T-helper 1 cell (primary cell): Measurements from ENCODE around the gene GABARAPL2.
A peak's percentile ranks its signal among the peaks of the same experiment; 100 is the strongest.
"Not testable (repeated sequence)": the region's sequence is repeated elsewhere in the genome, so short reads cannot be mapped to it uniquely, and the experiment has no call there.

ENCODE experiments used
- DNase-seq, 5 donors: peaks; one replicate each; pipeline ENCODE4 v3.0.0-alpha.2; 2012 to 2020

The GABARAPL2 gene

DNA sequence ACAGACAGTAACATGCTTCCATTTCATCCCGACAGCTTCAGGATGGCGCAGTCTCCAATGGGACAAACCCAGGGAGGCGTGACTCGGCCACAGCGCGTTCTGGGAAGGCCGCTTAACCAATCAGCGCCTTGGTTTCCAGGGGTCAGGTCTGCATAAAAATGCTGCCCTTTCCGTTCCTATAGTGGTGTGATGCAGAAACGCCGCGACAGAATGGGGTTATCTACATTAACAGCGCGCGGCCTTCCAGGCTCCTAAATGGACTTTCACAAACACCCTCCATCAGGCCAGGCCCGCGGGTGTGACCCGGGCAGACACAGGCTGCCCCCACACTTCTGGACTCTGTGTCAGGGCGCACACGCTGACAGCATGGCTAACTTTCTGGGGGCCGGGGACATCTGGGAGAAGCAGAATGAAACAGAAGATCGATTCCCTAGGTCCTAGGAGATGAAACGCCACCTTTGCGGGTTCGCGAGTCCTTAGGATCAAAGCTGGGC is 10.9 kb upstream of the GABARAPL2 start:
- DNase-seq: no peak

DNA sequence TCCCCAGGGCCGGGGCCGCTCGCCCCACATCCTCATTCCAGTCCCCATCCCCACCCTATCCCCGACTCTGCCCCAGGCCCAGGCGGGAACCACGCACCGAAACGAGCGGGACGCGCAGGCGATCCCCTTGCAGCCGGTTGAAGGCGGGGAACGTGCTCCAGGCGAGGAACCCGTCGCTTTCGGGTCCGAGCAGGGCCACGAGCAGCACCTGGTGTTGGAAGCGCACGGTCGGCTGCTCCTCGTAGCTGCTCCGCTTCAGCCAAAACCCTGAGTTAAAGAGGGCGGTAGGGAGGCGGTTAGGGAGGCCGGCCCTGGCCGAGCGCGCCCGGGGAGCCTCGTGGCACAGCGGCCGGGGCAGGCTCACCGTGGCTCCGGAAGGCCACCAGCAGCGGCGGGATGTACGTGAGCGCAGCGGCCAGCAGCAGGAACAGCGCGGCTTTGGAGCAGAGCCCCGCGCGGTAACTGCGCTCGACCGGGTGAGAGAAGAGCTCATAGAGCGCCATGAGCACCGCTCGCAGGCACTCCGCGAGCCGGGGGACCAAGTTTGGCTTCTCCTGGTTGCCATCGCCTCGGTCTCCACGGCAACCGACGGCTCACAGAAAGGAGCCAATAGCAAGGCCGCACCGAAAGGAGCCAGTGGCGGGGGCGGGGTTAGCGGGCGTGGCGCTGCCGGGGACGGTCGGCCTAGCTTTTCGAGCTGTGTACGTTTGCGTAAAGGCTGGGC is 10.3 kb upstream of the GABARAPL2 start, which contains the start of gene TMEM231:
TMEM231 (minus strand) TSS at position 546 of the 724 bp plus-strand sequence; CDS start at position 503, 43 bp downstream.
- peak; percentile 91 to 96 (median 96) for DNase-seq

DNA sequence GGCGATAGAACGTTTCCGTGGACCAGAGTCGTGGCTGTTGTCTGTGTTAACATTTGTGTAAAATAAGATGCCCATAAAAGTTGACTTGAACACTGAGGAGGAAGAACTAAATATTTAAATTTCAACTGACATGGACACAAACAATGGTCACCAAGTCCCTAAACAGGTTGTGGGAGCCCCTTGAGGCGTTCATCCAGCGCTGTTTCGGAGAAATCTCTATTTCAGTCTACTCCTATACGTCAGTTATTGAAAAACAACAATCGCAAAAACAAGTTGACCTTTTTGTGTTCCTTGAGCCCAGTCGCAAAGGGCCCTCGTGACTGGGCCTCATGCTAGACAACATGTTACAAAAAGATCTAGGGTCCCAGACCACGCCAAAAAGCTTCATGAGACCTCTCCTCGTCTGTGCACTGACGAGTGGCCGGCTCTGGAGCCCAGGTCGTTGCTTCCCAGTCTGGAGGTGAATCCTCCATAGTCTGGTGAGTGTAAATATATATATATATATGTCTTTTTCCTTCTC is 9.7 kb upstream of the GABARAPL2 start:
- no peak for DNase-seq

DNA sequence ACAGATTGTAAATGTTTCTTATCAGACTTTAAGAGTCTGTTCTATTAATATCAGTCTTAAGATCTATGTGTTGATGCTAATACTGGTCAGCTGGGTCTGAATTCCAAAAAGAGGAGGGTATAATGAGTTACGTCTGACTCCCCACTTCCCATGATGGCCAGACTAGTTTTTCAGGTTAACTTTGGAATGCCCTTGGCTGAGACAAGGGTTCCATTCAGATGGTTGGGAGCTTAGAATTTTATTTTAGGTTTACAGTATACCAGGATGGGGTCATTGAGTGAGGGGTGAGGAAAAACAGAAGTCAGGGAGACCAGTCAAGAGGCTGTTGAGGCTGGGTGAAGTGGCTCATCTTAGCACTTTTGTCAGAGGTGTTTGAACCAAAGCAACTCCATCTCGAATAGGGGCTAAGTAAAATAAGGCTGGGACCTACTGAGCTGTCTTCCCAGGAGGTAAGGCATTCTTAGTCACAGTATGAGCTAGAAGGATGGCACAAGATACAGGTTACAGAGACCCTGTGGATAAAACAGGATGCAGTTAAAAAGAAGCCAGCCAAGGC is 7.3 kb upstream of the GABARAPL2 start:
- no peak for DNase-seq

DNA sequence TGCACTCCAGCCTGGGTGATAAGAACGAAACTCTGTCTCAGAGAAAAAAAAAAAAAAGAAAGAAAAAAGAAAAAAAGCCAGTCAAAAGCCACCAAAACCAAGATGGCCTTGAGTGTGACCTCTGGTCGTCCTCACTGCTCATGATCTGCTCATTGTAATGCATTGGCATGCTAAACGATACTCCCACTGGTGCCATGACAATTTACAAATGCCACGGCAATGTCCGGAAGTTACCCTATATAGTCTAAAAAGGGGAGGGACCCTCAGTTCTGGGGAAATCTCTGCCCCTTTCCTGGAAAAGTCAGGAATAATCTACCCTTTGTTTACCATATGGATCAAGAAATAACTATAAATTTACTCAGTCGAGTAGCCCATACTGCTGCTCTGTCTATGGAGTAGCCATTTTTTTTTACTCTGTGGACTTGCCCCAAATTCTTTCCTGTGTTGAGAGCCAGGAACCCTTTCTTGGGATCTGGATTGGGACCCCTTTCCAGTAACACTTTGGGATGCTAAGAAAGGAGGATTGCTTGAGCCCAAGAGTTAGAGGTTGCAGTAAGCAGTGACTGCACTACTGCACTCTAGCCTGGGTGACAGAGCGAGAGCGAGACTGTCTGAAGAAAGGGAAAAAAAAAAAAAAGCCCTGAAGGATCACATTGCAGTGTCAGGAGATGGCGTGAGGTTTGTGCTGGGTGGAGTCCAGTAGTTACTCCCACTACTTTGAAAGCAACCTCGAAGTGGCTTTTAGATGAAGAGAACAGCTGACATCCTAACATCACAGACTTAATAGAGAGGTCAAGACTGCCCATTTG is 6.4 kb upstream of the GABARAPL2 start:
- DNase-seq: no peak

DNA sequence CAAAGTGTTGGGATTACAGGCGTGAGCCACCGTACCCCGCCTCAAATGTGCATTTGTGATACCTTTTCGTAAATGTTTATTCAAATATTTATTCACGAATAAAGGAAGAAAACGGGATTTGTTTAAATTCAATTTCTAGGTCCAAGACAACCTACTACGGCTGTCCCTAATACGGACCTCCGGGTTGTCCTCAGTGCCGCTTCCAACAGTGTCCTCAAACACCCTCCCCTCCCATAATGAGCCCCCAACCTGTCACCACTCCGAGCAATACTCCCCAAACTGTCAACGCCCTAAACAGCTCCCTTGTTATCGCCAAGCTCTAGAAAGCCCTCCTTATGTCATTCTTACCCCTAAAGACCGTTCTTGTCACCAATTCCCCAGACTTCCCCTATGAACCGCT is 539 bp upstream of the GABARAPL2 start:
- DNase-seq: no peak

DNA sequence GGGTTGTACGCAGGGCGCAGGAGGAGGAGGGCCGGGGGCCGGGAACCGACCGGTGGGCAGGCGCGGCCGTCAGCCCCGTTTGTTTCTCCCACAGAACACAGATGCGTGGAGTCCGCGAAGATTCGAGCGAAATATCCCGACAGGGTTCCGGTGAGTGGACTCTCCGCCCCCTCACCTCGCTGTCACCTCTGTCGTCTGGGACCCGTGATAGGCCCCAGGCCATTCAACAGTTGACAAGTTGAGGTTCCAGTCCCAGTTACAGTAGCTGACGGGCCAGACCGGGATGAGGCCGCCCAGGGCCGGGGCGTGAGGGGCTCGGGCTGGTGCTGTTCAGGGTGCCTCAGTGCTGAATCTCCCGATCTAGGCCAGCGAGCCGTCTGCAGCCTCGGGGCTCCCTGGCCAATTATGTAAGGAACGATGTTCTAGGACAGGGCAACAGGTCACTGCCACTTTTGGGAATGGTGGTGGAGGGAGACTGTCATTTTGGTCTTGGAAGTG is 628 bp downstream of the GABARAPL2 start:
- peak in 3 of 5 donors; percentile 14 to 27 (median 17) for DNase-seq

DNA sequence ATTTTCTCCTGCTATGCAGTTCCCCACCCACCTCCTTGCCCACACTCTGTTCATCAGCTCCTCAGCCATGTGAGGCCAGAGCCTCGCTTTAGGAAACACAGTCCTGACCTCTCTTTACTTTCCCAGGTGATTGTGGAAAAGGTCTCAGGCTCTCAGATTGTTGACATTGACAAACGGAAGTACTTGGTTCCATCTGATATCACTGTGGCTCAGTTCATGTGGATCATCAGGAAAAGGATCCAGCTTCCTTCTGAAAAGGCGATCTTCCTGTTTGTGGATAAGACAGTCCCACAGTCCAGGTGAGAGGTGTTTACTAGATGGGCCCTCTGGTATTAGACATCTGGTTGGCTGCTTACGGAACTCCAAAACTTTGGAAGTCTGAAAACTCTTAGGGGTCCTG is 1.7 kb downstream of the GABARAPL2 start:
- DNase-seq: no peak

DNA sequence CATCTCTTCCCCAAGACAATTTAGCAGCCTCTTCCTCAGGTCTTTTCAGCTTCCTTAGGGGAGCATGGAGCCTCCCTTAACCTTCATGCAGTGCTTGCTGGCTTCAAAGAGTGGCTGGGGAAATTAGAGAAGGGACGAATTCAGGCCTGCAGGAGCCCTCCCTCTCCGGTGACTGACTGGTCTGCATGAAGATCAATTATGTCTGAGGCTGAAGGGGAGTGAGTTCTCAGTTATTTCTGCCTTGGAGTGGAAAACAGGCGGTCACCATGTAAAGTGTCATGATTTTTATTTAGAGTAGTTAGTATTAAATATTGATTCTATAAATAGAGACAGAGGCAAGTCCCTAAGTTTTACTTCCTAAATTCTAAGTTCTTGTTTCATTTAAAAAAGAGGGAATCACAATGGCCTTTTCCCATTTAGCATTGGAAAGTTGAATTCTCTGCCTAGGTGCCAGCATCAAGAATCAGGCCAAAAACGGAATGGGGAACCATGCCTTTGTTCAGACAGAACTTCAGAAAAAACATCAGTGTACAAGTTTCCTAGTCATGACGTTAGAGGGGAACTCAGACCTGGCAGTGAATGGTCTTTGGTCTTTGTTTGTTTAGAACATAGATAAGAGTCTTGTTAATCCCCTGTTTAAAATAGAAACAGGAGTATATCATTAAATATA is 4.4 kb downstream of the GABARAPL2 start:
- no peak for DNase-seq

DNA sequence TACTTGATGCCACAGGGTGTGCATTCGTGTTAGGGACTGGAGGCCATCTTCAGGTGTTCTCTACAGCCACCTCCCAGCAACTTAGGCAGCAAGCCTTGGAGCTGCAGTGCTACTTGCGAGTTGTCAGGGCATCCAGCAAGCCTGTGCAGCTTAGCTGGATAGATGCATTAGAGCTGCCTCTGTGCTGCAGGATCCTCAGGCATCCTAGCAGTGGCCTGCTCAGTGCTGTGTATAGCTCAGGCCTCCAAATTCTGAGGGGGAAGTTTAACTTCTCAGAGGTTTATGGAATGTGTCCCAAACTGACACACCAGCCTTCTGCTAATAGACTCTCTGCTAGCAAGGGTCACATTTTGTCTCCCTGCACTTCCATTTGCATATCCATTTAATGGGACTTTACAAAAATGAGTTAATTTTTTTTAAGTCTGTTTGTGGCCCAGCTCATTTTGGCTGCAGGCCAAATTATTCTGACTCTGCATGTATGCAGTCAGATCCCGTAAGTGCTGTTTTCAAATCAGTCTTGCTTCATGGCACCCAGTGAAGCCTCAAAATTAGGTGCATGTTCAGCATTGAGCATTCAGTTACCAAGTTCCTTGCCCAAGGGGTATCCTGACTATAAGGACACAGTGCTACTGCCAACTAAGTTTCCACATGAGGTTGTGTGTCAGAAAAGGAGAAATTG is 6.8 kb downstream of the GABARAPL2 start:
- no peak for DNase-seq

DNA sequence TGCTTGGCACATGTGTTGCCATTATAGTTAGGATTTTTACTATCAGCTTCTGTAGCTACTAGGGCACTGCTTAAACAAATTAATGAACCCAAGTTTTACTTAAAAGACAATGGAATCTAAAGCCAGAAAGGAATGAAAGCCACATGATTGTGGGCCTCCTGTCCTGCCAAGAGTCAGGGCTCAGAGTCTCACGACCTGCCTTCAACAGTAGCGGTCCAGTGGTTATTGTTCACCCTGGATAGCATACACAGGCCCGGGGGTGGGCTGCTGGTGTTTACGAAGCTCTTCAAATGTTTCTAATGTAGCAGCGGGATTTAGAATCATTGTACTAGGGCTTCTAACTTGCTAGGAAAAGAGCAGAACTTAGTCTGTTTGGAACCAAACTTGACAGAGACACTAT is 7.8 kb downstream of the GABARAPL2 start:
- no peak for DNase-seq

DNA sequence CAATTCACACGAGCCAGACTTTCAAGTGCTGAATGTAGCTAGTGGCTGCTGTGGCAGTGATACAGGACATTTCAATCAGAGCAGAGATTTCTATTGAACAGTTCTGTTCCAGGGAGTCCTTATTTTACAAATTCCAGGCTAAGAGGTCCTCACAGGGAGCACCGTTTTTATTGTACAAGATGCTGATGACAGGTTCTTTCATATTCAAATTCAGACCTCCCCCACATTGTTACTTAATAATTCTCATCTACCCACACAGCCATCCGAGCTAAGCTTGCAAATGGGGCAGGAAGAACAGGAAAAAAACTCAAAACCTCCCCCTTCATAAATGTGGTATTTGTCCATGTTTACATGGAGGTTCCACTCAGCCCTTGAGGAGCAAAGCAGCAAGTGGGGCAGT is 9.8 kb downstream of the GABARAPL2 start:
- no peak for DNase-seq

DNA sequence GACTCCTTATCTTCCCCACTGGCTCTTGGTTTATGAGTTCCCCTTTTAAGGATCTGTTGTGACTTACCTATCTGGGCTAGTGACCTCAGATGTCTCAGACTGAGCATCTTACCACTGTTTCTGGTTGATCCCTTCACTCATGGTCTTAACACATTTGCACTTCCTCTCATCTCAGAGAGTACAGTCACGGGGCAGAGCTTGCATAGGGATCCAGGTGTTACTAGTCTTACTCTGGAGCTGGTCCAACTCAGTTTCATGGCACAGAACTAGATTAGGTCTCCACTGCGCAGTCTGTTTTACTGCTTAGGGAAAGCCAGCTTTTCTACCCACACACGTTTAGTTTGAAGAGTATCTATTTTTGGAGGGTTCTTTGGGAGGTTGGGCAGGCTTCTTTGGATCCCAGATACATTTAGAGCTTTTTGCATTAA is 10.2 kb downstream of the GABARAPL2 start:
- DNase-seq: no peak

DNA sequence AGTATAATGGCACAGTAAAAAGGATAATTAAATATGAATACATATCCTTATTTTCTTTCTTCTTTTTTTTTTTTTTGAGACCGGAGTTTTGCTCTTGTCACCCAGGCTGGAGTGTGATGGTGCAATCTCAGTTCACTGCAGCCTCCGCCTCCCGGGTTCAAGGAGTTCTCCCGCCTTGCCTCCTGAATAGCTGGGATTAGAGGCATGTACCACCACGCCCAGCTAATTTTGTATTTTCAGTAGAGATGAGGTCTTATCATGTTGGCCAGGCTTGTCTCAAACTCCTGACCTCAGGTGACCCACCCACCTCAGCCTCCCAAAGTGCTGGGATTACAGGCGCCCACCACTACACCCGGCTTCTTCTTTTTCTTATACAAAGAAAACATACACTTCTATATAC is 12.0 kb downstream of the GABARAPL2 start:
- no peak for DNase-seq

DNA sequence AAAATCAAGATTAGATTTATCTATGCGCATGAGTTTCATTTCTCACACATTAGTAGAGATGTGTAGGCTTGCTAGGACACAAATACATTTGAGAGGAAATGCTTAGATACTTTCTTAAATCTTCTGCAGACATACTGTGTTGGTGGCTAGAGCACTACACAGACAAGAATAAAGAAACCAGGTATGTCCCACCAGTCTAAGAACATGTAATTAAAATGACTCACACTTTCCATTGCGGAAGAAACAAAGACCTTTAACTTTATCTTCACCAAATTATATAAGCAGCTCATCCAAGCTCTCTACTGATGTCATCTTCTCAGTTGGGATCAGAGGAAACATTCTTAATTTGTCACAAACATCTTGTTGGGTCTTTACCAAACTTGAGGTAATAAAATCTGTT is 12.5 kb downstream of the GABARAPL2 start:
- DNase-seq: no peak

DNA sequence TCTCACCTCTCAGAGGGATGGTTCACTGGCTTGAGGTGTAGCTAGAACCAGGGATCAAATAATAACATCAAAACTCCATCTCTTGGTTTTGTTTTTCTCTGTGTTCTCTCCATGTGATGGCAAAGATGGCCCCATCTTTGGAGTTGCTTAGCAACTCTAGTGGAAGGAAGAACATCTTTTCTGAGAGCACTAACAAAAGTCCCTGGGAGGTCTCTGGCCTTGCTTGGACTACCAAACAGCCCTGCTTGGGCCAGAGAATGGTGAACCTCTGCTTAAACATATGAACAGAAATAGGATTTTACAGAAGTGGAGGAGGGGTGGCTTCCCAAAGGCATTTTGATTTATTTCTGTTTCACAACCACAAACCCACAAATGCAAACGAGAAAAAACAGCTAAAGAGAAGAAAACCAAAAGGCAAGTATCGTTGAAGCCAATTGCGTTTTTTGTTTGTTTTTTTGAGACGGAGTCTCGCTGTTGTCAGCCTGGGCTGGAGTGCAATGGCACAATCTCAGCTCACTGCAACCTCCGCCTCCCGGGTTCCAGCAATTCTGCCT is 13.2 kb downstream of the GABARAPL2 start:
- DNase-seq: no peak

DNA sequence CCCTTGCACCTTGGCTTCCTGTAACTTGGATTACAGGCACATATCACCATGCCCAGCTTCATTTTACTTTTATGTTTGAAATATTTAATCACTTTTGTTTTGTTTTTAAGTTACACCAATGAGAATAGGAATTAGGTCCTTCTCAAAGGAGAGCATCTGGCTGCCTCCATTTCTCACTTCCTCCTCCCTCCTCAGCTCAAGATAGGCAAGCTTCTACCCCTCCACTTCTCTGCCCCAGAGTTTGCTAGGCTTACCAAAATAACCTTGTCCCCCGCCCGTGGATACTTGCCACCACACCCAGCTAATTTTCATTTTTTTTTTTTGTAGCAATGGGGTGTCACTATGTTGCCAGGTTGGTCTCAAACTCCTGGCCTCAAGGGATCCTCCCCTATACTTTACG is 17.9 kb downstream of the GABARAPL2 start:
- no peak for DNase-seq

DNA sequence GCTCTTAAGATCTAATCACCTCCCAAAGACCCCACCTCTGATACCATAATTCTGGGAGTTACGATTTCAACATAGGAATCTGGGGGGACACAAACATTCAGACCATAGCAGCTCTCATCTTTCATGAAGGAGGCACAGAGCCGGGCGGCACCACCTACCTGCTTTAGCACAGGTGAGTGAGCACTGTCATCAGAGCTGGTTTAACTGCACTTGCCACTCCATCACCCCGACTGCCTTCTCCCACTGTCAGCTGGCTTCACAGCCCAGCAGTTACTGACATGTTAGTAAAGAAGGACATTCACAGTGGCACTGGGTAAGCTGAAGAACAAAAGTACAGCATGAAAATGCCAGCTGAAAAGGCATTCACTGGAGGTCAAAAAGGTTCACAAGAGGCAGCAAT is 22.5 kb downstream of the GABARAPL2 start:
- no peak for DNase-seq

DNA sequence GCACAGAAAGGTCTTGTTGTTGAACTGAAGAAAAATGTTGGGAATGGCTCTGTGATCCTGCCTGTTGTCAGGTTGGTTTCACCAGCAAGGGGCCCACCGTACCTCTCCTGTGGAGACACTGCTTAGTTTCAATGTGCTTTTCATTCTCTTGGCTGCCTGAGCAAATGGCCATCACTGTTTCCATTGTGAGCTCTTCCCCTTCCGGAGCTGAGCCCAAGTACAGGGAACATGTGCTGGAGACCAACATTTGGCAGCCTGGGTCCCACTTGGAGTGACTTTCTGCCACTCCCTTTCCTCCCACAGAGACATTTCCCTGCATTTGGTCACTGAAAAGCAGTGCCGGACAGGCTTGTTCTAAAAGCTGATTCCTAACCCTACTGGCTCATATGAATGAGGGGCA is 23.1 kb downstream of the GABARAPL2 start:
- no peak for DNase-seq

DNA sequence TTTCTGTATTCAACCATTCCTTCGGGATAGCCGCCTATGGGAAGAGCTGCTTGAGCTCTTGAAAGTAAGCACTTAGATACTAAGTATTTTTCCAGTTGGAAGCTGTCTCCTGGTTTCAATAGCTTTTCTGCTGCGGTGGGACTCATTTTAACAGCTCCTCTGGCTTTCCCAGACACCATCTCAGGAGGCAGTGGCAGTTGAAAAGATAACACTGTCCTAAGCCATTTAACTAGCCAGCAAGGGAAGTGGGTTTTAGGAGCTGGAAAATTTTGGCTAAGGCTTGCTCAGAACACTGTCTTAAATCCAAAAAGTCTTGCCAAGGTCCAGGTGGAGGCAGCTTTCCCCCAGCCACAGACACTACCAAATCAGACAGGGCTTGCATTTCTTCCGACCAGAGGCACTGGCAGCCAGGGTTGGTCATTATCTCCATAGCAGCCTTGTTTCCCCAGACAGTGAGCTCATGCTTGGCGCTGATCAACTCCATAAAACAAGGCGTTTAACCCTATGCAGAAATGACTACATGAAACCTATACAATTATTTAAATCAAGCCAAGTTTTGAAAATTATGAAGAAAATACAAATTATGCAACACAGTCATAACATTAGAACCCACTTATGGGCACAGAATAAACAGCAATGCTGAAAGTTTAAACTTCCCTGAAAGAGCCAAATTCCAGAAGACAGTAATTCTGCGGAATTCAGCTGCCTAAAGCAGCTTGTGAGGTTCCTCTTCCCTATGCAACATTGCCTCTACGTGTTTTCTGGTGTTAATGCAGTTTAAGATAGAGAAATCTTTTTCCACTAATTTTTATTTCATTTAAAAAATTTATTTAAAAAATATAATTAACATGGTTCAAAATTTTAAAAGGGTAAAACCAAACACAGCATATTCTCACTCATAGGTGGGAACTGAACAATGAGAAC is 25.0 kb downstream of the GABARAPL2 start:
- no peak for DNase-seq

DNA sequence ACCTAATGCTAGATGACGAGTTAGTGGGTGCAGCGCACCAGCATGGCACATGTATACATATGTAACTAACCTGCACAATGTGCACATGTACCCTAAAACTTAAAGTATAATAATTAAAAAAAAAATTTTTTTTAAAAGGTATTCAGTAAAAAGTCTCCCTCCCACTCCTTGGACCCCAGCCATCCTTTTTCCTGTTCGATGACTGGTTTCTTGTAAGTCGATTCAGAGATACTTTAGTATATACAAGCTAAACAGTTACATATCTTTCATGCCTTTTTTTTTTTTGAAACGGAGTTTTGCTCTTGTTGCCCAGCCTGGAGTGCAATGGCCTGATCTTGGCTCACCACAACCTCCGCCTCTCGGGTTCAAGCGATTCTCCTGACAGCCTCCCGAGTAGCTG is 25.7 kb downstream of the GABARAPL2 start:
- DNase-seq: not testable (repeated sequence)
